HK-2 (cell line): Measurements from ENCODE around the gene RPL10A.

Experiments used
- DNase-seq: peaks from one replicate; pipeline ENCODE4 v3.0.0-alpha.2; 2018; ENCODE audit not compliant: unreplicated experiment

The RPL10A gene

DNA sequence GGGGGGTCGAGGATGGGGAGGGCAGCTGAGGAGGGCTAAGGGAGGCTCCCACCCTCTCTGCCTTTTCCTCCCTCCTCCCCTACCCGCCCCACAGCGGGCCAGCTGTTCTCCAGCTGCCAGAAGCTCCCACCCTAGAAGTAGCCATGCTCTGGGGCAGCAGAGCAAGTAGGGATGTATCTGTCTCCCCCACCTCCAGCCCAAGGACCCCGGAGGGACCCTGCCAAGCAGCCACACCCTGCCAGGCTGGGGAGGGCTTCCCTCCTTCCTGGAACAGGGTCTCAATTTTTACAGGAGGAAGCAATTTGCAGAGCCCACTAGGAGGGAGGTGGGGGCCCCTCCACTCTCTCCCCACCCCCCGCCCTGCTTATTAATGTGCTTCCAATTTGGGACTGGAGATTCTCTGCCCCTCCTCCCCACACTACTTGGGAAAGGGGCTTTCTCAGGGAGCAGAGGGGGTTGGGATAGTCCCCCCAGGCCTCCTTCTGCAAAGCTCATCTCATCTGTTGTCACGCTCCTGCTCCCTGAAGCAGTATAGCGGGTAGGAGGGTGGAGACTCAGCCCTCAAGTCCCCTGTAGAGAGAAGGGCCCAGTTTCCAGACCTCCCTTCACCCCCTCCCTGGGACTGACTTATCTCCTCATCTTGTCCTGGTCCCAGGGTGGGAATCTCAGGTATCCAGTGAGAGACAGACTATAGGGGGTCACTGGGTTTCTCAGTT lies 24.2 kb downstream of the RPL10A start:
- DNase-seq: no peak

- no peak for DNase-seq
Measured at GRCh38 chr6:35492974-35493284, 24.7 kb downstream of the RPL10A start.

GRCh38 chr6:35493307-35493983 lies 25.2 kb downstream of the RPL10A start:
- no peak for DNase-seq

DNA sequence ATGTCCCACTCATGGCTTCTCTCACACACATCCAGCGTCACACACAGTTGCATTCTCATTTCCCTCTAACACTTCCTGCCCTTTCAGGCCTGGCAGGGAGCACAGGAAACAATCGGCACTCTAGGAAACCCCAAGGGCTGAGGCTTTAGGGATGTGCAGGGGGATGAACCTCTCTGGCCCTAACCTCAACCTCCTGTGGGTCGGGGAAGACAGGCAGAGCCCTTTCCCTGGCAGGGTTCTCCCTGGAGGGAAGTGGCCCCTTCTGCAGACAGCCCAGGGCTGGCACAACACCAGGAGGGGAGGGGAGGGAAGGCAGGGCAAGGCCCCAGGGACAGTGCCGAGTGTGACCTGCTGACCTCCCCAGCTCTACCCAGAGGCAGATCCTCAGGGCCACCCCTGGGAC lies 26.0 kb downstream of the RPL10A start:
- DNase-seq: no peak

- no peak for DNase-seq
Measured at GRCh38 chr6:35495258-35496035, 27.2 kb downstream of the RPL10A start.

GRCh38 chr6:35496036-35496840 lies 28.0 kb downstream of the RPL10A start:
- peak; percentile 65 for DNase-seq

GRCh38 chr6:35496841-35497570 lies 28.8 kb downstream of the RPL10A start, which contains the start of gene TEAD3:
TEAD3 (minus strand) TSS chr6:35497079.
- DNase-seq: peak; percentile 74

DNA sequence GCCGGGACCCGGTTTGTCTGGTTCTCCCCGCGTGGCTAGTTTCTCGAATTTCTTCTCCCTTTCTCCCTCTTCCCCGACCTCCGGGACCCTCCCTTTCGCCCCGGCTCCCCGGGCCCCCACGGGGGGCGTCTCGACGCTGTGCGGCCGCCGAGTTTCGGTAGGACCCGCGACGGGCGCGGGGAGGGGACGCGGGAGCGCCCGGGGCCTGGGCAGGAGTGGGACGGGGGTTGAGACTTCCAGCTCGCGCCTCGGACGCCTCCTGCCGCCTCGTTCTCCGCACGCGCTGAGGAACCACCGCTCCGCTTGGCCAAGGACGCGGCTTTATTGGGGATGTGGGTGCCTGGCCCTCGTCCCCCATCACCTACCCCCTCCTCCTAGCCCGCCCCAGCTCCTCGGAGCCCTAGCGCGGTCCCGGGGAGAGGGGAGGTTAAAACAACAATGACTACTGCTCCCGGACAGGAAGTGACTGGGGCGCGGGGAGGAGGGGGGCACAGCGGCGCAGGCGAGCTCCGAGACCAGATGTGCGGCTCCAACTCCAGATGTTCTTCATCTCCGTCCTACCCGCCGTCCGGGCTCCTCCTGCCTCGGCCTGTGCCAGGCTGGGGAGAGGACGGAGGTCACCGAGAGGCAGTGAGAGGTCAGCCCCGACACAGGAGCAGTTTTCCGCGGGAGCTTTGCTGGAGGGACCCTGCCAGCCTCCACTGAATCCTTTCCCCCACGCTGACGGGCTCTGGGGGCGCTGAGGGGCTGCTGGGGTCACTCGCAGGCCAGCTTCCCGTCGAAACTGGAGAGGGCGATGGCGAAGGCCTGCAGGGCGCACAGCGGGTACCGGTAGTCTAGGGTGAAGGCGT lies 29.6 kb downstream of the RPL10A start:
- peak; percentile 57 for DNase-seq

- no peak for DNase-seq
Measured at GRCh38 chr6:35498422-35499067, 30.3 kb downstream of the RPL10A start.

DNA sequence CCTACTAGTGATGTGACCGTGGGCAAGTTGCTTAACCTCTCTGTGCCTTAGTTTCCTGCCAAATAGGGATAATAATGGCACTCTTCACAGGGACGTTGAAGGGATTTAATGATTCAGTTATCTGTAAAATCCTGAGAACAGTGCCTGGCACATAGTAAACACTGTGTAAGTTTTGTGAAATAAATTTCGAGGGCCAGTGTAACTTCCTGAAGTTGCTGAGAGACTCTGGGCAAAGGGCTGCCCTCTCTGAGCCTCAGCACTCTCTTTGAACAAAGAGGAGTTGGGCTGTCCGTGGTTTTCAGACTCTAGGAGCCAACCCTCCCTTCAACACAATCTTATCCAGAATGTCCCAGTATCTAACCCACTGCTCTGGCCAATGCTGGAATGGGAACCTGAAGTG lies 31.2 kb downstream of the RPL10A start:
- no peak for DNase-seq

- peak; percentile 35 for DNase-seq
Measured at GRCh38 chr6:35500782-35501181, 32.6 kb downstream of the RPL10A start.

- no peak for DNase-seq
Measured at GRCh38 chr6:35501784-35502183, 33.6 kb downstream of the RPL10A start.

- no peak for DNase-seq
Measured at GRCh38 chr6:35503534-35503933, 35.3 kb downstream of the RPL10A start.

GRCh38 chr6:35505999-35506412 lies 37.8 kb downstream of the RPL10A start:
- DNase-seq: no peak

DNA sequence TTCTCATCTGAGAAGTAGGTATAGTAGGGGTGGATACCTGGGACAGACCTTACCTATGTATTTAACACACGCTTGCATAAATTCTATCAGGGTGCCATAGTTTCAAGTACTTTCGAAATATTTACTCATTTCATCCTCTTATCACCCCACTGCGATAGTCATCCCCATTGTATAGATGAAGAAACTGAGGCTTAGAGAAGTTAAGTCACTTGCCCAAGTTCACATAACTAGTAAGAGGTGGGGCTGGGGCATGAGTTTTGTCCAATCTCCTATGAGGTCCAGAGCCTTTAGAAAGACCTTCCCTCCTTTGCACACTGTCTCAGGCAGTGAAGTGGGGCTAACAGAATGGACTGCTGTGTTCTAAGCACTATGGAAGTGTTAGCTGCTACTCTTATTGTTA lies 38.3 kb downstream of the RPL10A start:
- no peak for DNase-seq

GRCh38 chr6:35507221-35507620 lies 39.0 kb downstream of the RPL10A start:
- DNase-seq: no peak

- DNase-seq: no peak
Measured at GRCh38 chr6:35508027-35508426, 39.8 kb downstream of the RPL10A start.

- DNase-seq: no peak
Measured at GRCh38 chr6:35508542-35508941, 40.3 kb downstream of the RPL10A start.

DNA sequence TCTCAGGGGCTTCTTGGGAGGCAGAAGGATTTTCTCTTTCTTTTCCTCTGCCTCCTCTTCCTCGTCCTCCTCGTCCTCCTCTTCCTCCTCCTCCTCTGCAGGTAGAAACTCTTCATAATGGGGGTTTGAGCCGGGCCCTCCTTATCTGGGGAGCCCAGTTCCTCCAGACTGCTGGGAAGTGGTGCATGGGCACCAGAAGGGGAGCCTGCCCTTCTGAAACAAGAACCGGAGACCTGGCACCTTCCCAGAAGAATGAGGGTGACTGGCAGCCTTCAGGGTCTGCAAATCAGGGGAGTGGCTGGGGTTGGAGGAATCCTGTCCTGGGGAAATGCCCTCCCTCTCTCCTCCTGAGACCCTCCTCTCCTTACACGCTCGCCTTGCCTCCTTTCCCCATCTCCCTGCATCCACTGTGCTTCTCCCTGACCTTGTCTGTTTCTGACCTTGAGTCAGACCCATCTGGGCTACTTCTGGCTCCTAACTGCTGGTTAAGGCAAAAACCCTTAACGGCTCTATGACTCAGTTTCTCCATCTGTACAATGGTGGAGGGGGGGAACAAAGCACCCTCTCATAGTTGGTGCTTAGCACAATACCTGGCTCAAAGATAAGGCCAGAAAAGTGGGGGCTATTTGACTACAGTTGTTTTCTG lies 42.8 kb downstream of the RPL10A start:
- DNase-seq: no peak
